ENCODE results near the gene PPM1H.

DNA sequence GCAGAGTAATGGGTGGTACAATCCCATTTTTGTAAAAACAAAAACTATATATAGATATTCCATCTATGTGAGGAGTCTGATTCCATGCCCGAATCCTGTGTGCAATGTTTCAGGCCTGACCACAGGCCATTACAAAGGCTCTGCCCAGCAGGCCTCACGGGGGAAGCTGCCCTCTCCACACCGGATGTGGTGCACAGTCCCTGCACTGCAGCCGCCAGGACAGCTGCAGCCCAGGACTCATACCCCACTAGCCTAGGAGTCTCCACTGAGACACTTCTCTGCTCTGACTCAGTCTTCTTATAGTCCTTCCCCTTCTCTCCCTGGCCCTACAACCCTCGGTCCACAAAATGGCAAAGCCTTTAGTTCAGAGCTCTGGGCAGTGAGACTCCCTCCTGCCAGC is 190.4 kb downstream of the PPM1H start:
- TF ChIP-seq, protein P1, sequence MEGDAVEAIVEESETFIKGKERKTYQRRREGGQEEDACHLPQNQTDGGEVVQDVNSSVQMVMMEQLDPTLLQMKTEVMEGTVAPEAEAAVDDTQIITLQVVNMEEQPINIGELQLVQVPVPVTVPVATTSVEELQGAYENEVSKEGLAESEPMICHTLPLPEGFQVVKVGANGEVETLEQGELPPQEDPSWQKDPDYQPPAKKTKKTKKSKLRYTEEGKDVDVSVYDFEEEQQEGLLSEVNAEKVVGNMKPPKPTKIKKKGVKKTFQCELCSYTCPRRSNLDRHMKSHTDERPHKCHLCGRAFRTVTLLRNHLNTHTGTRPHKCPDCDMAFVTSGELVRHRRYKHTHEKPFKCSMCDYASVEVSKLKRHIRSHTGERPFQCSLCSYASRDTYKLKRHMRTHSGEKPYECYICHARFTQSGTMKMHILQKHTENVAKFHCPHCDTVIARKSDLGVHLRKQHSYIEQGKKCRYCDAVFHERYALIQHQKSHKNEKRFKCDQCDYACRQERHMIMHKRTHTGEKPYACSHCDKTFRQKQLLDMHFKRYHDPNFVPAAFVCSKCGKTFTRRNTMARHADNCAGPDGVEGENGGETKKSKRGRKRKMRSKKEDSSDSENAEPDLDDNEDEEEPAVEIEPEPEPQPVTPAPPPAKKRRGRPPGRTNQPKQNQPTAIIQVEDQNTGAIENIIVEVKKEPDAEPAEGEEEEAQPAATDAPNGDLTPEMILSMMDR (IDR thresholded peaks at IDR 0.05; ENCODE audit: control extremely low read depth in 1 of 3, insufficient read depth in 1 of 3, low read depth in 1 of 3, low read length in 3 of 3) = no peak
- TF ChIP-seq RFX5 (IDR thresholded peaks at IDR 0.05; ENCODE audit: borderline replicate concordance, low read depth, low read length) (no peak), HDAC6 (IDR thresholded peaks at IDR 0.05; ENCODE audit: low read depth, low read length) (no peak), RAD21 (IDR thresholded peaks at IDR 0.05 in 1 of 2, conservative IDR thresholded peaks at IDR 0.05 in 1 of 2; ENCODE audit: low read depth in 2 of 2, low read length in 2 of 2) (no peak), POLR2A (IDR thresholded peaks at IDR 0.05; ENCODE audit: control extremely low read depth in 1 of 2, low read depth in 2 of 2, low read length in 2 of 2) (no peak), EZH2 (IDR thresholded peaks at IDR 0.05; ENCODE audit: low read depth, low read length, severe bottlenecking) (no peak), EP300 (IDR thresholded peaks at IDR 0.05; ENCODE audit: borderline replicate concordance in 1 of 2, low read depth in 2 of 2, low read length in 2 of 2) (no peak), SP1 (IDR thresholded peaks at IDR 0.05; ENCODE audit: low read depth, low read length) (no peak), JUND (IDR thresholded peaks at IDR 0.05; ENCODE audit: low read length) (no peak)
